ENCODE results near the gene ADGRL3.

The ADGRL3 gene

DNA sequence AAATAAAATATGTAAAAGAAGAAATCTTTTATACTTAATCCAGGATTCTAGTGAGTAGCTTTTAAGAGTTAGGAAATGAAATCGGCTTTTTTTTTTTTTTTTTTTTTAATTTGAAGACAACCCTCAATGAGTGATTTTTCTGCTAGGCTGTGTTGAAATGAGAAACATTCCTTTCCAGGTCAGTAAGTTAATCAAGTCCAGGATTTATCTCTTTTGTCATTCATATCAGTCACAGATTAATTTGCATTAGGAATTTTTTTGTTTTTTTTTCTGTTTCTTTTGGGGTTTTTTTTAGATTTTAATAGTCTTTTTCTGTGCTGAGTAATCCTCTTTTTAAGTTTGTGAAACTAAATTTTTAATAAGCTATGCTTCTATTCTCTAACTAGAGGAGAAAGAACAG is 448.1 kb downstream of the ADGRL3 start:
- no peak overlapping the region for H3K4ac ChIP-seq (ENCODE audit: low read depth, low read length)
- H3K4me1 ChIP-seq (ENCODE audit: control insufficient read depth in 1 of 2, insufficient read depth in 2 of 2, low read length in 2 of 2), result no peaks in the 10 kb centered on the region
- H3K18ac ChIP-seq (ENCODE audit: low read length), result no peak overlapping the region
- no peak overlapping the region for H4K12ac ChIP-seq (ENCODE audit: low read depth, low read length)
- no peak overlapping the region for H2AFZ ChIP-seq (ENCODE audit: insufficient read depth, low read length, poor library complexity)
- H2AK5ac ChIP-seq (ENCODE audit: low read length), result no peak overlapping the region
- no peak overlapping the region for H4K91ac ChIP-seq (ENCODE audit: low read depth, low read length)
- no peak for DNase-seq
- no peak overlapping the region for H3K23ac ChIP-seq (ENCODE audit: low read length)
- no peaks in the 10 kb centered on the region for H3K79me2 ChIP-seq (ENCODE audit: control insufficient read depth, insufficient read depth, low read length, poor library complexity)
- no CpG with 5 or more reads among the region's 1 CpG for WGBS (ENCODE audit: extremely low coverage, insufficient coverage, insufficient read length)
- no peak overlapping the region for H3K14ac ChIP-seq (ENCODE audit: low read length)
- no peak overlapping the region for H2BK12ac ChIP-seq (ENCODE audit: low read length)
- no peak overlapping the region for H3K9ac ChIP-seq (ENCODE audit: low read length)
- H3K9me3 ChIP-seq (ENCODE audit: insufficient read depth, low read depth, low read length), result no peaks in the 10 kb centered on the region
- H3K79me1 ChIP-seq (ENCODE audit: low read length), result no peaks in the 10 kb centered on the region
- H2BK5ac ChIP-seq (ENCODE audit: low read depth, low read length, poor library complexity), result no peak overlapping the region
- H2BK120ac ChIP-seq (ENCODE audit: insufficient read depth, low read length, poor library complexity), result no peak overlapping the region
- H3K36me3 ChIP-seq (ENCODE audit: control insufficient read depth in 1 of 2, insufficient read depth in 2 of 2, low read length in 2 of 2), result no peaks in the 10 kb centered on the region
- no peaks in the 10 kb centered on the region for H3K27me3 ChIP-seq (ENCODE audit: insufficient read depth, low read length)
- H3K4me2 ChIP-seq (ENCODE audit: low read length), result no peak overlapping the region
- H3K27ac ChIP-seq (ENCODE audit: low read depth, low read length), result no peak overlapping the region
- H3K4me3 ChIP-seq (ENCODE audit: low read depth, low read length), result no peak overlapping the region
- no peak overlapping the region for H4K8ac ChIP-seq (ENCODE audit: low read depth, low read length)

DNA sequence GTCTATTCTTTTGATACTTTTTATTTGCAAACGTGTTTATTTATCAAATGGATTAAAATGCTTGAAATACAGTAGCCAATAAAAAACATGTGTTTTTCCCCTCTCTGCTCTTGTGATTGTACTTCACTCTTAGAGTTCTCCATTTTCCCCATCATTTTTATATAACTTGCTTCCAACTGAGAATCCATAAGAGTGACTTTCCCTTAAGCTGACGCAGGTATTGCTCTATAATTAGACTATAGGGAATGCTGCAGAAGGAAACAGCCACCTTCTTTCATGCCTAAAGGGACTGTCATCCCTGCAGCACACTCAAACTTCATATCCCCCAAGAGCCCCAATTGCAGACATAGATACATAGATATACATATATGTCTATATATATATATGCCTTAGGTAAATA is 456.9 kb downstream of the ADGRL3 start:
- Histone ChIP-seq H2BK12ac (ENCODE audit: low read length) (no peak overlapping the region), H4K12ac (ENCODE audit: low read depth, low read length) (no peak overlapping the region), H4K8ac (ENCODE audit: low read depth, low read length) (no peak overlapping the region), H4K91ac (ENCODE audit: low read depth, low read length) (no peak overlapping the region), H3K79me1 (ENCODE audit: low read length) (no peaks in the 10 kb centered on the region), H3K4me1 (ENCODE audit: control insufficient read depth in 1 of 2, insufficient read depth in 2 of 2, low read length in 2 of 2) (no peaks in the 10 kb centered on the region), H3K14ac (ENCODE audit: low read length) (no peak overlapping the region), H3K4me2 (ENCODE audit: low read length) (no peak overlapping the region), H3K18ac (ENCODE audit: low read length) (no peak overlapping the region), H3K9me3 (ENCODE audit: insufficient read depth, low read depth, low read length) (no peaks in the 10 kb centered on the region), H3K4ac (ENCODE audit: low read depth, low read length) (no peak overlapping the region), H2BK5ac (ENCODE audit: low read depth, low read length, poor library complexity) (no peak overlapping the region), H3K9ac (ENCODE audit: low read length) (no peak overlapping the region), H3K27me3 (ENCODE audit: insufficient read depth, low read length) (no peaks in the 10 kb centered on the region), H2AK5ac (ENCODE audit: low read length) (no peak overlapping the region), H3K36me3 (ENCODE audit: control insufficient read depth in 1 of 2, insufficient read depth in 2 of 2, low read length in 2 of 2) (no peaks in the 10 kb centered on the region), H3K79me2 (ENCODE audit: control insufficient read depth, insufficient read depth, low read length, poor library complexity) (no peaks in the 10 kb centered on the region), H3K4me3 (ENCODE audit: low read depth, low read length) (no peak overlapping the region), H3K23ac (ENCODE audit: low read length) (no peak overlapping the region), H2BK120ac (ENCODE audit: insufficient read depth, low read length, poor library complexity) (no peak overlapping the region), H2AFZ (ENCODE audit: insufficient read depth, low read length, poor library complexity) (no peak overlapping the region), H3K27ac (ENCODE audit: low read depth, low read length) (no peak overlapping the region)
- no CpG with 5 or more reads among the region's 2 CpGs for WGBS (ENCODE audit: extremely low coverage, insufficient coverage, insufficient read length)
- DNase-seq, result no peak

DNA sequence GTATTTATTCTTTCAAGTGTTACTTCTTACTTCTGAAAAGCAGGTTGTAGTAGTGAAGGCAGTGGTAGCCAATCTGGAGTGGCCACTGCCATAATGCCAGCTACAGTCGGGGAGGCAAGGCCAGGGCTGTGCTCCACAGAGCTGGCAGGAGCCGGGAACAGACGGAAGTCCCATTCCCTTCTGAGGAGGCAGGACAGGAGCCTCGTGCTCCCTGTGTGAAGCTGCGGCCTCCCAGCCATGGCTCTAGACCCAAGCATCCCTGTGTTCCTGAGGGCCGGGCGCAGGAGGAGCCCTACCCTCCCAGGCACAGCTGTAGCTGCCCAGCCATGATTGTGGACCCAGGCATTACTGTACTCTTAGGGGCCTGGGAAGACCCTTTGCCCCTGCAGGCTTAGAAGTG is 461.8 kb downstream of the ADGRL3 start:
- H3K4me2 ChIP-seq (ENCODE audit: low read length), result no peak overlapping the region
- no peak overlapping the region for H4K12ac ChIP-seq (ENCODE audit: low read depth, low read length)
- no peak overlapping the region for H3K23ac ChIP-seq (ENCODE audit: low read length)
- H2AK5ac ChIP-seq (ENCODE audit: low read length), result no peak overlapping the region
- H3K9ac ChIP-seq (ENCODE audit: low read length), result no peak overlapping the region
- H3K14ac ChIP-seq (ENCODE audit: low read length), result no peak overlapping the region
- H3K27me3 ChIP-seq (ENCODE audit: insufficient read depth, low read length), result no peaks in the 10 kb centered on the region
- H3K36me3 ChIP-seq (ENCODE audit: control insufficient read depth in 1 of 2, insufficient read depth in 2 of 2, low read length in 2 of 2), result peaks cover 0 to 3% of the 10 kb centered on the region in 2 experiments
- no peaks in the 10 kb centered on the region for H3K4me1 ChIP-seq (ENCODE audit: control insufficient read depth in 1 of 2, insufficient read depth in 2 of 2, low read length in 2 of 2)
- no peak overlapping the region for H2AFZ ChIP-seq (ENCODE audit: insufficient read depth, low read length, poor library complexity)
- H3K9me3 ChIP-seq (ENCODE audit: insufficient read depth, low read depth, low read length), result peaks cover 11% of the 10 kb centered on the region
- H4K91ac ChIP-seq (ENCODE audit: low read depth, low read length), result no peak overlapping the region
- no peaks in the 10 kb centered on the region for H3K79me1 ChIP-seq (ENCODE audit: low read length)
- H3K79me2 ChIP-seq (ENCODE audit: control insufficient read depth, insufficient read depth, low read length, poor library complexity), result no peaks in the 10 kb centered on the region
- H3K18ac ChIP-seq (ENCODE audit: low read length), result no peak overlapping the region
- H2BK120ac ChIP-seq (ENCODE audit: insufficient read depth, low read length, poor library complexity), result no peak overlapping the region
- DNase-seq, result no peak
- no peak overlapping the region for H3K4ac ChIP-seq (ENCODE audit: low read depth, low read length)
- no CpG with 5 or more reads among the region's 7 CpGs for WGBS (ENCODE audit: extremely low coverage, insufficient coverage, insufficient read length)
- H4K8ac ChIP-seq (ENCODE audit: low read depth, low read length), result no peak overlapping the region
- no peak overlapping the region for H2BK5ac ChIP-seq (ENCODE audit: low read depth, low read length, poor library complexity)
- no peak overlapping the region for H2BK12ac ChIP-seq (ENCODE audit: low read length)
- no peak overlapping the region for H3K27ac ChIP-seq (ENCODE audit: low read depth, low read length)
- no peak overlapping the region for H3K4me3 ChIP-seq (ENCODE audit: low read depth, low read length)

DNA sequence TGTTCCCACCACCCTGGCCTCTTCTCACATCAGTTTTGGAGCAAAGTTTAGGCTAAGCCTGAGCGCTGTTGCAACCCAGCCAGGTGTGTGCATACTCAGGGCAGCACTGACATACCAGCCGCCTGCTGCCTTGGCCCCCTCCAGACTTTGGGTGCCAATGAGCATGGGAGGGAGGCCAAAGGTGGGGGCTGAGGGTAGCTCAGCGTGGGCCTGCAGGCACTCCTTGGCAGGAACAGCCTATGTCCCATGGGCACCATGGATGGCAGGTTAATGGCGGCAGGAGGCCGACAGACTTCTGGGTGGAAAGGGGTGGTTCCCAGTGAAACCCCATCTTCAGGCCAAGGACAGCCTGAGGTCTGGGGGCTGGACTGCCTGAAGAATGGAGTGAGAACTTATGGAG is 462.2 kb downstream of the ADGRL3 start:
- H3K9ac ChIP-seq (ENCODE audit: low read length), result no peak overlapping the region
- no peak overlapping the region for H3K14ac ChIP-seq (ENCODE audit: low read length)
- H2AK5ac ChIP-seq (ENCODE audit: low read length), result no peak overlapping the region
- H3K27me3 ChIP-seq (ENCODE audit: insufficient read depth, low read length), result no peaks in the 10 kb centered on the region
- H2BK5ac ChIP-seq (ENCODE audit: low read depth, low read length, poor library complexity), result no peak overlapping the region
- no peaks in the 10 kb centered on the region for H3K79me1 ChIP-seq (ENCODE audit: low read length)
- H3K4me1 ChIP-seq (ENCODE audit: control insufficient read depth in 1 of 2, insufficient read depth in 2 of 2, low read length in 2 of 2), result no peaks in the 10 kb centered on the region
- no peak overlapping the region for H2AFZ ChIP-seq (ENCODE audit: insufficient read depth, low read length, poor library complexity)
- H3K23ac ChIP-seq (ENCODE audit: low read length), result no peak overlapping the region
- no peak overlapping the region for H4K8ac ChIP-seq (ENCODE audit: low read depth, low read length)
- no peak overlapping the region for H2BK120ac ChIP-seq (ENCODE audit: insufficient read depth, low read length, poor library complexity)
- no peak overlapping the region for H3K4ac ChIP-seq (ENCODE audit: low read depth, low read length)
- no peak overlapping the region for H3K4me2 ChIP-seq (ENCODE audit: low read length)
- no peak overlapping the region for H3K4me3 ChIP-seq (ENCODE audit: low read depth, low read length)
- no peak overlapping the region for H2BK12ac ChIP-seq (ENCODE audit: low read length)
- no peak overlapping the region for H4K12ac ChIP-seq (ENCODE audit: low read depth, low read length)
- peaks cover 11% of the 10 kb centered on the region for H3K9me3 ChIP-seq (ENCODE audit: insufficient read depth, low read depth, low read length)
- no peak overlapping the region for H4K91ac ChIP-seq (ENCODE audit: low read depth, low read length)
- DNase-seq, result no peak
- no peaks in the 10 kb centered on the region for H3K79me2 ChIP-seq (ENCODE audit: control insufficient read depth, insufficient read depth, low read length, poor library complexity)
- no peak overlapping the region for H3K18ac ChIP-seq (ENCODE audit: low read length)
- H3K27ac ChIP-seq (ENCODE audit: low read depth, low read length), result no peak overlapping the region
- WGBS (ENCODE audit: extremely low coverage, insufficient coverage, insufficient read length), result no CpG with 5 or more reads among the region's 5 CpGs
- peaks cover 0 to 3% of the 10 kb centered on the region in 2 experiments for H3K36me3 ChIP-seq (ENCODE audit: control insufficient read depth in 1 of 2, insufficient read depth in 2 of 2, low read length in 2 of 2)

Measured in trophoblast cell (in vitro differentiated cells and primary cell).